Stomach (tissue), 4 donors: ENCODE data around the gene PKD1L1.

Experiments
- POLR2AphosphoS5 ChIP-seq, 3 donors: sonication (generic); formaldehyde crosslinking; IDR thresholded peaks; one replicate each; pipeline ENCODE4 v1.6.1; 2016; ENCODE audit warnings: antibody characterized with exemption in 3 of 3
- TF ChIP-seq, protein P1 (sequence below), 7 experiments: fragments of 450-650 bp in 4 of 7; fragments of 200-600 bp in 3 of 7; sonication (generic) in 3 of 7; IDR thresholded peaks; one replicate each; pipeline ENCODE4 v1.5.1; 2016 to 2019; ENCODE audit warnings: antibody characterized with exemption in 7 of 7, control low read depth in 2 of 7, mild to moderate bottlenecking in 1 of 7

DNA sequence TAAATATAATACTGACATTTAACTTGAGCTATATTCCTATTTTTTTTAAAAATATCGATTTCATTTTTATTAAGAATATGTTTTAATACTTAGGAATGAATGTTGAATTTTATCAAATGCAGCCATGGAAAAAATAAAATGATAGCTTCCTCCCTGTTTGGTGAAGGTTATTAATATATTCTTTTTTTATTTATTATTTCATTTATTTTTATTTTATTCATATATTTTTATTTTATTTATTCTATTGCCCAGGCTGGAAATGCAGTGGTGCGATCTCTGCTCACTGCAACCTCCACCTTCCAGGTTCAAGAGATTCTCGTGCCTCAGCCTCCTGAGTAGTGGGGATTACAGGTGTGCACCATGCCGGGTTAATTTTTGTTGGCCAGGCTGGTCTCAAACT is 160.2 kb downstream of the PKD1L1 start:
- TF ChIP-seq, protein P1, sequence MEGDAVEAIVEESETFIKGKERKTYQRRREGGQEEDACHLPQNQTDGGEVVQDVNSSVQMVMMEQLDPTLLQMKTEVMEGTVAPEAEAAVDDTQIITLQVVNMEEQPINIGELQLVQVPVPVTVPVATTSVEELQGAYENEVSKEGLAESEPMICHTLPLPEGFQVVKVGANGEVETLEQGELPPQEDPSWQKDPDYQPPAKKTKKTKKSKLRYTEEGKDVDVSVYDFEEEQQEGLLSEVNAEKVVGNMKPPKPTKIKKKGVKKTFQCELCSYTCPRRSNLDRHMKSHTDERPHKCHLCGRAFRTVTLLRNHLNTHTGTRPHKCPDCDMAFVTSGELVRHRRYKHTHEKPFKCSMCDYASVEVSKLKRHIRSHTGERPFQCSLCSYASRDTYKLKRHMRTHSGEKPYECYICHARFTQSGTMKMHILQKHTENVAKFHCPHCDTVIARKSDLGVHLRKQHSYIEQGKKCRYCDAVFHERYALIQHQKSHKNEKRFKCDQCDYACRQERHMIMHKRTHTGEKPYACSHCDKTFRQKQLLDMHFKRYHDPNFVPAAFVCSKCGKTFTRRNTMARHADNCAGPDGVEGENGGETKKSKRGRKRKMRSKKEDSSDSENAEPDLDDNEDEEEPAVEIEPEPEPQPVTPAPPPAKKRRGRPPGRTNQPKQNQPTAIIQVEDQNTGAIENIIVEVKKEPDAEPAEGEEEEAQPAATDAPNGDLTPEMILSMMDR (IDR thresholded peaks at IDR 0.05) = no peak
- no peak for TF ChIP-seq POLR2AphosphoS5 (IDR thresholded peaks at IDR 0.05)
